Measurements from ENCODE around the gene NT5E.
"Not testable (repeated sequence)": the region's sequence is repeated elsewhere in the genome, so short reads cannot be mapped to it uniquely, and the experiment has no call there.

The NT5E gene

GRCh38 chr6:85493389-85493788 is 43.5 kb downstream of the NT5E start:
- no peak for DNase-seq (ENCODE audit: low spot score)

DNA sequence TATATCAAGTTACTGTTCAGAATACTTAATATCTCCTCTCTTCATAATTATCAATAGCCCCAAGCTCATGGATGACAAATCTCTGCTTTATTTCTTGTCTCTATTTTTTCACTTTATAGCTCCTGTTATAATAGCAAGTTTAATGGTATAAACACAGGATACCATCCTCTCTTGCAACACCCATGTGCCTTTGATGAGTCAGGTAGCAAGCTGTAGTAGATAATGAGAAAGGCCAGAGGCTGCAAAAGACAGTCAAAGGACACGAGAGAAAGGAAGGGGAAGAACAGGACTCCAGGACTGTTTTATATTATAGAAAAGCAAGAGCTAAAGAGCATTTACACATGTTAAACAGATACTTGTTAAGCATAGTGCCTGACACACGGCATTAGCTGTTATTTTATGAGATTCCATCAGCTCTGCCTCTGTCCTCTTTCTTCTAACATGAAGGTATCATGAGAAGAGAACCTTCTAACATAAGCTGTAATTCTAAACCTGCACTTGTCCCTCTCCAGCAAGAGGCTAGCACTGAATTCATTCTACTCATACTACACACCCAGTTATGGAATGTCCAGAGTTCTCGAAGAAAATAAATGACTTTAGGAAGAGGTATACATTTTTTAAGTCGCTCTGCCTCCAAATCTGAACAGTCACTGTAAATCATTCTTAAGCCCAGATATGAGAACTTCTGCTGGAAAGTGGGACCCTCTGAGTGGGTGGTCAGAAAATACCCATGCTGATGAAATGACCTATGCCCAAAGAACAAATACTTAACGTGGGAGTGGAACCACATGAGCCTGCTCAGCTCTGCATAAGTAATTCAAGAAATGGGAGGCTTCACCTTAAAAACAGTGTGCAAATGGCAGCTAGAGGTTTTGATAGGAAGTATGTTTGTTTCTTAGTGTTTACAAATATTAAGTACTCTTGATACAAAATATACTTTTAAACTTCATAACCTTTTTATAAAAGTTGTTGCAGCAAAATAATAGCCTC is 45.0 kb downstream of the NT5E start:
- DNase-seq (ENCODE audit: low spot score) = no peak

- DNase-seq (ENCODE audit: low spot score) = no peak
Observed at GRCh38 chr6:85496009-85496579, 46.2 kb downstream of the NT5E start.

DNA sequence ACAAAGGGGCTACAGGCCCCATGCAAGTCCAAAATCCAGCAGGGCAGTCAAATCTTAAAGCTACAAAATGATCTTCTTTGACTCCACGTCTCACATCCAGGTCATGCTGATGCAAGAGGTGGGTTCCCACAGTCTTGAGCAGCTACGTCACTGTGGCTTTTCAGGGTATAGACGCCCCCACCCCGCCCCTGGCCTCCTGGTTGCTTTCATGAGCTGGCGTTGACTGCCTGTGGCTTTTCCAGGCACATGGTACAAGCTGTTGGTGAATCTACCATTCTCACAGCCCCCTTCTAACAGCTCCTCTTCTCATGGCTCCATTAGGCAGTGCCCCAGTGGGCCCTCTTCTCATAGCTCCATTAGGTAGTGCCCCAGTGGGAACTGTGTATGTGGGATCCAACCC is 47.0 kb downstream of the NT5E start:
- no peak for DNase-seq (ENCODE audit: low spot score)

GRCh38 chr6:85498596-85499258 is 48.8 kb downstream of the NT5E start:
- DNase-seq (ENCODE audit: low spot score) = peak; percentile 8

GRCh38 chr6:85506441-85507093 is 56.7 kb downstream of the NT5E start:
- no peak for DNase-seq (ENCODE audit: low spot score)

DNA sequence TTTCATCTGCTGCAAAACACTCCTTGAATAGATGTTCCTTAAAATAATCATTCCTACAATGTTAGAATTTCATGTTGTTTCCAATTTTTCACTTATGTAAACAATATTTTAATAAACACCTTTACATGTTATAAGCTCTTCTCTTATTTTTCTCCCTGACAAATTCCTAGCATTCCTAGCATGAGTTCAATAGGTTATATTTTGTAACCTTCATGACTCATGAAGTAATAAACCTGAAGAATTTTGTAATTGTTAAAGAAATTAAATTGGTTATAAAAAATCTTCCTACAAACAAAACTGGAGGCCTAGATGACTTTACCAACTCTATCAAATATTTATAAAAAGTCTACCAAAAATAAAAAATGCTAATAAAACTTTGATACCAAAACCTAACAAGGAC is 66.3 kb downstream of the NT5E start:
- DNase-seq (ENCODE audit: low spot score) = no peak

GRCh38 chr6:85524281-85524680 is 74.4 kb downstream of the NT5E start:
- not testable (repeated sequence) for DNase-seq (ENCODE audit: low spot score)

DNA sequence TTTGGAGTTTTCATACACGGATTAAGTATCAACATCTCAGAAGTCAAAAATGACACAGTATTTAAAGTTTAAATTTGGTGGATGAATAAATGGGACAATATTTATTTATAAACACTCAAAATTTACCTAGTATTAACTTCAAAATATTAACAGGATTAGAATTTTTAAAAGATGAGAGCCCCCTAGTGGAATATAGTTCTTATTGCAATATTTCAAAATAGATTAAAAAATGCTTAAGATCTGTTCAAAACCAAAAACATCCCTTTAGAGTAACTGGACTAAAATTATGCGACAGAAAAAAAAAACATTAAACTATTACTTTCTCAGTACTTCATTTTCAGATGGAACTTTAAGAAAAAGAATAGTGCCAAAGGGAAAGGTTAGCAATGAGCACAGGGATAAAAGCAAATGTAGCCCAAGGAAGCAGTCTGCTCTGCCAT is 87.2 kb downstream of the NT5E start:
- peak; percentile 14 for DNase-seq (ENCODE audit: low spot score)

DNA sequence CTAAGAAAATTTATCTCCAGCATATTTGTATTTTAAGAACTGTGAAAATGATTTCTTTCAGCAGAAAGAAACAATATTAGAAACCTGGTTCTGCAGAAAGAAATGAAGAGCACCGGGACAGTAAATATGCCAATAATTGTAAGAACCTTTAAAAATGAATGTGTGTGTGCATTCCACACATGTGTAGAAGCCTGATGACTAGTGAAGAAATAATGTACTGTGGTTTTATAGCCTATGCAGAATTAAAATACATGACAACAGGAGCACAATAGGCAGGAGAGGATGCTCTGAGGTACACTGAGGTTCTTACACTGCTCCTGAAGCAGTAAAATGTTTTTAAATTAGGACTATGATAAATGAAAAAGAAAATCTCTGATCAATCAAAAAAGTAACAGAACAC is 94.9 kb downstream of the NT5E start:
- no peak for DNase-seq (ENCODE audit: low spot score)
